GM19099 (cell line): Measurements from ENCODE around the gene TAS2R9.

Experiments used
- POLR2A ChIP-seq: IDR thresholded peaks from 3 replicates; pipeline ENCODE4 v1.6.1; 2011; ENCODE audit warnings: low read depth; ENCODE audit not compliant: insufficient read length; ENCODE audit errors: extremely low read depth

The TAS2R9 gene

DNA sequence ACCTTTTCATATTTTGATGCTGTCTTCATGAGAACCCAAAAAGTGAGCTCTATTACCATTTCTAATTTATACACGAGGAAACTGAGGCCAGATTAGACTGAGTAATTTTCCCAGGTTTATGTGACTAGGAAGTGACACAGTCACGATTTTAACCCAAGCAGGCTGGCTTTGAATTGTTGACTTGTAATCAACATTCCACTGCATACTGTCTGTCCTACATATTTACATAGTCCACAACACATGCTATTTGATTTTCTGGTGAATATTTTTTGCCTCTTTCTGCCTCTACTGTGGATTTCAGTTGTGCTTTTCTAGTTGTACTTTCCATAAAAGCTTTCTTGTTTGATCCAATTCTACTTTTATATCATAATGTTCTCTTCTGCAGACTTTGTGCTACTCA is 15.7 kb downstream of the TAS2R9 start:
- no peak for TF ChIP-seq POLR2A

DNA sequence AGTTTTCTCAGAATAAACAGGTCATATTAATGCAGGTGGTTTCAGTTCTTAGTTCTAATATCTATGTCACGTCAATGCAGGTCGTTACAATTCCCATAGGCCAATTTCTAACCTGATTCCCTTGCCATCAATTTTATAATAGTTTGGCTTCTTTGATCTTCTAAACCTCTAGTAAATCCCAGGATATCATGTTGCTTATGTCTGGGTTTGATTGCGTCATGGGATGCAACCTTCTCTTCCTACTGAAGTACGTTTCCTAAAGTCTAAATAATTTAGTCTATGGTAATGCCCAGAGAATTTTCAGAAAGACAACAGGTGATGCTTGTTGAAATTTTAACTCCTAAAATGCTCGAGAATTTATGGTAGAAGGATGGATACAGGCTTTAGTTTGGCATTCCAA is 26.7 kb downstream of the TAS2R9 start:
- TF ChIP-seq POLR2A: no peak

GRCh38 chr12:10779103-10779502 is 30.9 kb downstream of the TAS2R9 start:
- no peak for TF ChIP-seq POLR2A

- no peak for TF ChIP-seq POLR2A
These were observed 38.7 kb downstream of the TAS2R9 start for GRCh38 chr12:10771132-10771733.

DNA sequence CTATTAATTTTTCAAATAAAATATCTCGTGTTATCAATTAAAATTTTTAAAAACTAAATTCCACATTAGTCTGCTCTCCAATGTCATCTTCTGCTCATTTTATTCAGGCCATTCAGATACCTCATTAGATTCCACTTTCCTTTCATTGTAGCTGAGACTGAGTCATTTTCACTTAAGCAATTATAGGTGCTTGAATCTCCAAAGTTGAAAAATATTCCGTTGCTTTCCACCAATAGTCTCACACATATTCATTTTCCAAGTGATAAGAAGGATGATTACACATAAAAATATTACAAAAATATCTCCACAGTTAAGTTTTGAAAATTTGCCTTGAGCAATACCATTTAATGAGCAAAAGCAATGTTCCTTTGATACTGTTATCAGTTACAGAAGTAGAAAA is 50.3 kb downstream of the TAS2R9 start:
- TF ChIP-seq POLR2A: no peak
